Stimulated activated CD8-positive, alpha-beta memory T cell treated with anti-CD3 and anti-CD28 coated beads, Interleukin-15, amount 100 ng/mL, for 1 hour (primary cell): Measurements from ENCODE around the gene SIMC1.
"Not testable (repeated sequence)": the region's sequence is repeated elsewhere in the genome, so short reads cannot be mapped to it uniquely, and the experiment has no call there.

Source experiments
- DNase-seq: peaks from one replicate; pipeline ENCODE4 v3.0.0-alpha.2; 2020; ENCODE audit warnings: low read depth

The SIMC1 gene

GRCh38 chr5:176216393-176216916 is 21.8 kb upstream of the SIMC1 start:
- not testable (repeated sequence) for DNase-seq

- not testable (repeated sequence) for DNase-seq
Observed at GRCh38 chr5:176217188-176217729, 21.0 kb upstream of the SIMC1 start.

- not testable (repeated sequence) for DNase-seq
Observed at GRCh38 chr5:176217764-176218163, 20.5 kb upstream of the SIMC1 start.

- DNase-seq = not testable (repeated sequence)
Observed at GRCh38 chr5:176222006-176222405, 16.2 kb upstream of the SIMC1 start.

DNA sequence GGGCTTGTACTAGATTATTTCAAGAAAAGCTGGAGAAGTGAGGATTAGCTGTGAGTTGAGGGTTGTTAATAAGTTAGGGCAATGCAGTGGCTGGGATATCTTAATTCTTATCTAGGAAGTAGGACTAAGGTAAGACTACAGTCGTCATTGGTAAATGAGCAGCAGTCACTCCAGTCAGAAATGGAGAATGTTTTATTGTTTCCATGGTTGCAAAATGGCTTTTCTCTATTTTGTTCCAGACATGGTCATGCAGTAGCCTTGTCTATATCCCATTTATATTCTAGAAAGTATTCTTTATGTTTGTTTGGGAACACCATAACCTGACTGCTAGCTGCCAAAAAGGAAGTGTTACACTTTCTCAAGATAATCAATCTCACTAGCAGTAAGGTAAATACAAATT is 9.9 kb upstream of the SIMC1 start:
- not testable (repeated sequence) for DNase-seq

DNA sequence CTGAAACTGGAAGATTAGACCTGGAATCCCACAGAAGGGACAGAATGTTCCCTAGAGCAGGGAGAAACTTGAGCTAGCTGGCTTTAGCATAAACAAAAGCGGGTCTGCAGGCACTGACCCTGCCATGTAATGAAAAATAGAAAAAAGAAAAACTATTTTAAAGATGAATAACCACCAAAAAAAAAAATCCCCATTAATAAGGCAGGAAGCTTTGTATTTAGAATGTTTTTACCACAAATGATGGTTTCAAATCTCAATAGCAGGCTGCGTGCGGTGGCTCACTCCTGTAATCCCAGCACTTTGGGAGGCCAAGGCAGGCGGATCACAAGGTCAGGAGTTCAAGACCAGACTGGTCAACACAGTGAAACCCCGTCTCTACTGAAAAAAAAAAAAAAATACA is 5.0 kb upstream of the SIMC1 start:
- DNase-seq = not testable (repeated sequence)

- DNase-seq = not testable (repeated sequence)
Observed at GRCh38 chr5:176235155-176235554, 3.1 kb upstream of the SIMC1 start.

- not testable (repeated sequence) for DNase-seq
Observed at GRCh38 chr5:176238645-176239283, 540 bp downstream of the SIMC1 start.

DNA sequence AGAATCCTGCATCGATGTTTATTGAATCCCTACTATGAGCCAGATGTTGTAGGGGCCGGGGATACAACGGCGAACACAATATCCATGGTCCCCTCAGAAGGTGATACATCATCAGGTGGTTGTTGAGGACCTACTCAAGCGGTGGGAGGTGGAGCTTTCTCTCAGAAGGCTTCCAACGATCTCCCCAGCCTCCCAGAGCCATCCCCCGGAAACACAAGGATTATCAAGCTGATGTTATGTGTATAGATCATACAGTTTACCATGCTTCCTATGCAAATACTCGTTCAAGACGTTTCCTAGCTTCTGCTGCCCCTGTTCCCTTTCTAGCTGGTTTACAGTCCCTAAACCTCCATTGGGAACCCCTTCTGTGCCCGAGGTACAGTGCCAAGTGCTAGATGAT is 1.1 kb downstream of the SIMC1 start:
- not testable (repeated sequence) for DNase-seq

- not testable (repeated sequence) for DNase-seq
Observed at GRCh38 chr5:176244318-176244717, 6.1 kb downstream of the SIMC1 start.

GRCh38 chr5:176245074-176245473 is 6.8 kb downstream of the SIMC1 start:
- DNase-seq = not testable (repeated sequence)

- DNase-seq = not testable (repeated sequence)
Observed at GRCh38 chr5:176245489-176245888, 7.3 kb downstream of the SIMC1 start.

- not testable (repeated sequence) for DNase-seq
Observed at GRCh38 chr5:176250691-176251090, 12.5 kb downstream of the SIMC1 start.

GRCh38 chr5:176252171-176252570 is 13.9 kb downstream of the SIMC1 start:
- DNase-seq = not testable (repeated sequence)

- DNase-seq = not testable (repeated sequence)
Observed at GRCh38 chr5:176253370-176254065, 15.3 kb downstream of the SIMC1 start.

DNA sequence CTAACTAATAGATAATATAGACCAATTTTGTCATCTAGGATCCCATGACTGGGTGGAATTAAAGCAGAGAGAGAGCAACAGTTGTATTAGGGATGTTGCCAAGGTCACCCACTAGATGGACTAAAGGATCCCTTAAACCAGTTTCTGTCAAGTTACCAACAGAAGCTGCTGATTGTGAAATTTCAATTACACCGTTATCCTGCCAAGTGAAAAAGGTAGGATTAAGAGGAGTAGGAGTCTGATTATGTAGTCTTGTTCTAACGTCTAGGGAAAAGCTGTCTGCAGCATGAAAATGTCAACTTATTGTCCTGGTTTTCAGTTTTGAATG is 15.8 kb downstream of the SIMC1 start:
- DNase-seq = not testable (repeated sequence)

GRCh38 chr5:176257871-176258505 is 19.8 kb downstream of the SIMC1 start:
- DNase-seq = not testable (repeated sequence)

- not testable (repeated sequence) for DNase-seq
Observed at GRCh38 chr5:176260682-176261081, 22.5 kb downstream of the SIMC1 start.

DNA sequence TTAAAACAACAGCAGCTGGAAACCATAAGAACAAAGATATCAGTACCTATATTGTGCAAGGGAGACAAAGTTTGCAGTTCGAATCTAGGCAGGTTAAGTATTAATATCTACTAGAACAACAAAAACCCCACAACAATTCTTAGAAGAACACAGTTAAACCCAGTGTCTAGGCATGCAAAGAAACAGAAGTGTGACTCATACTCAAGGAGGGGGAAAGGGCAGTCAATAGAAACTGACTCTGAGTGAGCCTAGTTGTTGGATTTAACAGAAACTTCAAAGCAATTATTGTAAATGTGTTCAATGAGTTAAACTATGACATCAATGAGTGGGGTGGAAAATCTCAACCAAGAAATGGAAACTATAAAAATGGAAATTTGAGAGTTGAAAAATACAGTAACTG is 28.2 kb downstream of the SIMC1 start:
- DNase-seq = not testable (repeated sequence)

DNA sequence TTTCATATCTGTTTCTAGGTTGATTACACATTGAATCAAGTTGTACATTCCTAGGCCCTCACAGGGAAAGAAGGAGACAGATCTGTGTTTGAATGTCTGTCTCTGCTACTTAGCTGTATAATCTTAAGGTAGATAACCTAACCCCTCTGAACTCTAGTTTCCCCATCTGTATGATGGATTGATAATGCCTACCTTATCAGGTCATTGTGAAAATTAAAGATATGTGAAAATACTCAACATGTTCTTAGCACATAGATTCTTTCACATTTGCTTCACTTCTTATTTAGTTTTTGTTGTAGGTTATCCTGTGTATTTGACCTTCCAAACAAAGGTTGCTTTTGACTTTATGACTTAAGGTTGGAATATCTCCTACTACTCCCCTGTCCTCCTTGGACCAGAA is 50.8 kb downstream of the SIMC1 start:
- DNase-seq = not testable (repeated sequence)

- not testable (repeated sequence) for DNase-seq
Observed at GRCh38 chr5:176290057-176290840, 52.0 kb downstream of the SIMC1 start.

DNA sequence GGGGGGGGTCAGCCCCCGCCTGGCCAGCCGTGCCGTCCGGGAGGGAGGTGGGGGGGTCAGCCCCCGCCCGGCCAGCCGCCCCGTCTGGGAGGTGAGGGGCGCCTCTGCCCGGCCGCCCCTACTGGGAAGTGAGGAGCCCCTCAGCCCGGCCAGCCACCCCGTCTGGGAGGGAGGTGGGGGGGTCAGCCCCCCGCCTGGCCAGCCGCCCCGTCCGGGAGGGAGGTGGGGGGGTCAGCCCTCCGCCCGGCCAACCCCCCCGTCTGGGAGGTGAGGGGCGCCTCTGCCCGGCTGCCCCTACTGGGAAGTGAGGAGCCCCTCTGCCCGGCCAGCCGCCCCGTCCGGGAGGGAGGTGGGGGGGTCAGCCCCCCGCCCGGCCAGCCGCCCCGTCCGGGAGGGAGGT is 67.1 kb downstream of the SIMC1 start:
- DNase-seq = not testable (repeated sequence)
